HG03064 (cell line): ENCODE results near the gene PIK3C2B.
"Not testable (repeated sequence)": the region's sequence is repeated elsewhere in the genome, so short reads cannot be mapped to it uniquely, and the experiment has no call there.

Source experiments
- ATAC-seq: cut with Tn5 transposase; IDR thresholded peaks from one replicate; pipeline ENCODE4 v1.9.1; 2021; ENCODE audit warnings: low read depth; ENCODE audit not compliant: unreplicated experiment

Gene PIK3C2B, protein sequence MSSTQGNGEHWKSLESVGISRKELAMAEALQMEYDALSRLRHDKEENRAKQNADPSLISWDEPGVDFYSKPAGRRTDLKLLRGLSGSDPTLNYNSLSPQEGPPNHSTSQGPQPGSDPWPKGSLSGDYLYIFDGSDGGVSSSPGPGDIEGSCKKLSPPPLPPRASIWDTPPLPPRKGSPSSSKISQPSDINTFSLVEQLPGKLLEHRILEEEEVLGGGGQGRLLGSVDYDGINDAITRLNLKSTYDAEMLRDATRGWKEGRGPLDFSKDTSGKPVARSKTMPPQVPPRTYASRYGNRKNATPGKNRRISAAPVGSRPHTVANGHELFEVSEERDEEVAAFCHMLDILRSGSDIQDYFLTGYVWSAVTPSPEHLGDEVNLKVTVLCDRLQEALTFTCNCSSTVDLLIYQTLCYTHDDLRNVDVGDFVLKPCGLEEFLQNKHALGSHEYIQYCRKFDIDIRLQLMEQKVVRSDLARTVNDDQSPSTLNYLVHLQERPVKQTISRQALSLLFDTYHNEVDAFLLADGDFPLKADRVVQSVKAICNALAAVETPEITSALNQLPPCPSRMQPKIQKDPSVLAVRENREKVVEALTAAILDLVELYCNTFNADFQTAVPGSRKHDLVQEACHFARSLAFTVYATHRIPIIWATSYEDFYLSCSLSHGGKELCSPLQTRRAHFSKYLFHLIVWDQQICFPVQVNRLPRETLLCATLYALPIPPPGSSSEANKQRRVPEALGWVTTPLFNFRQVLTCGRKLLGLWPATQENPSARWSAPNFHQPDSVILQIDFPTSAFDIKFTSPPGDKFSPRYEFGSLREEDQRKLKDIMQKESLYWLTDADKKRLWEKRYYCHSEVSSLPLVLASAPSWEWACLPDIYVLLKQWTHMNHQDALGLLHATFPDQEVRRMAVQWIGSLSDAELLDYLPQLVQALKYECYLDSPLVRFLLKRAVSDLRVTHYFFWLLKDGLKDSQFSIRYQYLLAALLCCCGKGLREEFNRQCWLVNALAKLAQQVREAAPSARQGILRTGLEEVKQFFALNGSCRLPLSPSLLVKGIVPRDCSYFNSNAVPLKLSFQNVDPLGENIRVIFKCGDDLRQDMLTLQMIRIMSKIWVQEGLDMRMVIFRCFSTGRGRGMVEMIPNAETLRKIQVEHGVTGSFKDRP (N-terminal part only)

DNA sequence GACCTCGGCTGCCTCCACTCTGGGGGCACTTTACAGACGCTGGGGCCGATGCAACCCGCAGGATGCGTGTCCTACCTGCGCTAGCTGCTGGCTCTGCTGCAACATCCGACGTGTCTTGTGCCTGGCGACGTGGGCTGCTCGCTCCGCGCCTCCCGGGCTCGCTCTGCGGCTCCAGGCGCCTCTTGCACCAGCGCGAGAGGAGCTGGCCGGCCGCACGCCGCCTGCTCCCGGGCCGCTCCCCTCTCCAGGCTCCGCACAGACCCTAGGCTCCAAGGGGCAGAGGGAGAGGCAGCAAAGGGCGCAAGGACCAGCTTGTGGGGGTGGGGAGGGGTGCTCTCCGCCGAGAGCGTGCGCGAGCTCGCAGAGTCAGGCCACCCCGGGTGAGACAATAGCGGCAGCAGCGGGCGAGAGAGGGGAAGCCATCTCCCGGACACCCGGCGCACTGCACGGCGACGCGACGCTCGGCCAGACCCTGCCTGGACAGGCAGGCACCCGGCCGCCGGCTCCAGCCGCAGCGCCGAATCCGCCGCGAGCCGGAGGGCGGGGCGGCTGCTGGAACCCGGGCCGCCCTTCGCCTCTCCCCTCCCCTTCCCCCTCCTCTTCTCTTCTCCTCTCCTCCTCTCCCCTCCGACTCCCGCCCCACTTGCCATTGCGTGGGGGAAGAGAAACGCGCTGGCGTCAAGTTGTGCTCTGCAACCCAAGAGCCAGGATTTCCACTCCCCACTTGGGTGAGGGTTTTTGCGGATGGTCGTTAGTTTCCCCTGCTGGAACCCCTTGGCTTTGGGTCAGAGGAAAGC is at the start of gene PIK3C2B:
Gene PIK3C2B, minus strand, starts transcription at position 525 of the 797 bp plus-strand sequence. CDS start 25,003 bp downstream, outside the sequence.
- ATAC-seq = peak; percentile 40

DNA sequence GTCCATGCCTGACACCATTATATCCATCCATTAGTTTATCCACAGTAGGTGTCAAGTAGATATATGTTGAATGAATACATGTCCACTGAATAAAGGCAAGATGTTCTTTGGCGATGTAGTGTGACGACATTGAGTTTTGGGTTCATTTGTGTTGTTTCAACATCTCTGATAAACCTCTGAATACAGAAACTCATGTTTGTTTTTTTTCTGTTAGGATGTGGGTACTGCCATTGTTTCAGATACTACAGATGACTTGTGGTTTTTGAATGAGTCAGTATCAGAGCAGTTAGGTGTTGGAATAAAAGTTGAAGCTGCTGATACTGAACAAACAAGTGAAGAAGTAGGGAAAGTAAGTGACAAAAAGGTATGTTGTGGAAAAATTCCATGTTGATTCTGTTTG is 49.7 kb upstream of the PIK3C2B start:
- no peak for ATAC-seq

DNA sequence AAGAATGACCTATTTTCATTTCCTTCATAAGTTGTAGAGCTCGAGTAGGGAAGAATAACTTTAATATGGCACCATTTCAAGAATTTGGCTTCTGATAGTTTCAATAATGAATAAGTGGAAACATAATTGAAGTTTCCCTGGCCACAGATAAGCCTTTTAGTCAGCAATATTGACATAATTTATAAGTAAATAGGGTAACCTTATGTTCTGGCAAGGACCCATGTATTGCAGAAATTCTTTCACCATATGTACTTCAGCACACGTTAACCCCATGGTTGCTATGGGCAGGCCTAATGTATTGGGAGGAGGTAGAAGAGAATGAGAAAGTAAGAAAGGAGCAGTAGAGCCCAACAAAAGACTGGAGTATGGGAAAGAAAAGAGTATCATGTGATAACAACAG is 47.0 kb upstream of the PIK3C2B start:
- no peak for ATAC-seq

DNA sequence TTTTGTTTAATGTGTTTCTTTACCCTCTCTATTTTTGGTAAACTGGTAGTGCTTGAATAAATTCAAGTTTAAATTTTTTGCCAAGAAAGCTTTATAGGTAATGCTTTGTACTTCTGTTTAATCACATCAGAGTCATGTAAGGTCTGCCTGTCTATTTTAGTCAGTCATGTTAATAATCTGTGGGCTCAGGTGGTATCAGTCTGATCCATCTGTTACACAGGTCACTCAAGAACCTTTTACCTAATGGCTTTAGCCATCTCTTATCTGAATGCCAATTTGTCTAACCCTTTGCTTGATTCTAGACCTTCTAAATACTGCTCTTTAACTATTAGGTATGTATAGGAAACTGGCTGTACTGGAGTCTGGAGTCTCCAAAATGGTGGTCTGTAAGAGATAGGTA is 38.2 kb upstream of the PIK3C2B start:
- no peak for ATAC-seq

DNA sequence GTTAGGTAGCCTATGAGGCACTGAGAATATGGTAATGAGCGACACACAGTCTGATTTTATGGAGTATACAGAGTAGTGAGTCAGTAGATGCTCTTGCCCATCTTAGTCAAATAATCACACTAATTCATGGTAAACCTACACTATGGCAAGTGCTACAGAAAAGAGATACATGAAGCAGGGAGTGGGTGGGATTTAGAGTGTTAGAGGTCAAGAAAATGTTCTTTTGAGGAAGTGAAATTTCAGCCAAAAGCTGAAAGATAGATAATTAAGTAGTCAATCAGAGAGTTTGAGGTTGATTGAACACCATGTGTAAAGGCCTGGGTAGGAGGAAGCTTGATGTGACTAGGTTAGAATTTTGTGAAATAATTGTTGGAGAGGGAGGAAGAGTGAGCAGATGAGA is 36.3 kb upstream of the PIK3C2B start:
- peak; percentile 78 for ATAC-seq

DNA sequence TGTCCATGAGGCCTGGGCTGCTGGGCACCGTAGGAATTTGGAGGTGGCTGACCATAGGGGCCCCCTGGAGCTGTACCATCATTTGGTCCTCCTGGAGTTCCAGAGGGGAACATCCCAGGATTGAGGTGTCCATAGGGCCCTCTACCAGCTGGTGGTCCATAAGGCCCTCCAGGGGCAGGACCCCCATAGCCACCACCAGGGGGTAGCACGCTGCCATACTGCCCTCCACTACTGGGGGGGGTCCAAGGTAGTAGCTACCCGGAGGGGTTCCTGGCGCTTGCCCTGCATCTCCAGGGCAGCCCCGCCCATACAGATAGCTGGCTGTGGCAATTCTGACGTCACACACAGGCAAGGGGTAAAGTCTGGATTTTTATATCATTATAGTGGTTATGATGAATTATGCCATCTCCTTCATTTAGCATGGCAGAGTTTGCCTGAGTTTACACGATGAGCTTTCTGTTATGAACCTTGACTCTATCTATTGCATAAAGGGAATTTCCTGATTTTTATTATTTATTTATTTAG is 34.8 kb upstream of the PIK3C2B start:
- no peak for ATAC-seq

DNA sequence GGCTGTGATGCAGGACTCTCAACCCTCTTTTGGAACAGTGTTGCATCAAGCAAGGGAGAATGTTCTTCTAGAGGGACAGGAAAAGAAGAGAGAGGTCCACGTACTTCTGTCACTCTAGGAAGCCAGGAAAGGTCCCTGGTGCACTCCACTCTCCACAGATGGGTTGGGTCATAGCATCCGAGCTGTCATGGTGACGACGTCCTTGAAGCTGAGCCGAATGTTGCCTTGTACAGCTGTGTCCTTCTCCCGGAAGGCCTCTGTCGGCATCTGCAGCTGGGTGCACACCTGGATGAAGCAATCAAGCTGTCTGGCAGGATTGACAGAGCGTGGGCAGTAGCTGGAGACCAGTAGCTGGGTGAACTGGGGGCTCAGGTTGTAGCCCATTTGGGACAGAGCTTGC is 34.1 kb upstream of the PIK3C2B start:
- ATAC-seq = no peak

DNA sequence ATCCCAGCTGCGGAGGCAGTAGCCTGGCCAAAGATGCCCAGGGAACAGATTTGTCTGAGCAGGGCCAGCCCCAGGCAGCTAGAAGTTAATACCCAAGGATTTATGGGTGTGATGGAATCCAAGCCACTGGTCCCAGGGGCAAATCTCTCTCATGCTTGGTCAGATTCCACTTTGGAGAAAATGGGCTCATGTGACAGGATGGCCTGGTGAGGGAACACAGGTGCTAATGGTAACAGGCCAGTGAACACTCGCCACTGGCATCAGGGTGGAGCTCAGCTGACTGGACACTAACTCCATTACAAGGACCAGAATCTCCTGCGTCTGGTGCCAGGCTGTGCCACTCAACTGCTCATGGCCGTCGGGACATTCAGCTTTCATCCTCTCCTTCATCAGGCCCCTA is 33.6 kb upstream of the PIK3C2B start:
- ATAC-seq = no peak

DNA sequence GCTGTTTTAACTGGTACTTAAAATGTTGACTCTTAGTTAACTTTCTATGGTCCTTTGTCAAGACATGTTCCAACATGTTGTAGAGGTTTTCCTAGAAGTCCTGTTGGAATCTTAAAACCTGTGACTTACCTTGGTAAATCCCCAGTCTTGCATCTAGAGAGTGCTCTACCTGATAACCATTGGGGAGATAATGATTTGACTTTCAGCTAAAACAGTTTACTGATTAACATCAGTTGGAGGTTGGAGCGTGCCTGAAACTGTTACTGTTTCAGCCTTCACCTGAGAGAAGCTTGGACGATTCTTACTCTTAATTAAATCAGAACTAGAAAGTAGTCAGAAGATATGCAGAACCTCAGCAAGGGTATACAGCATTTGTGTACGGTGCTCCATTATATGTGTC is 30.4 kb upstream of the PIK3C2B start:
- ATAC-seq = peak; percentile 54

DNA sequence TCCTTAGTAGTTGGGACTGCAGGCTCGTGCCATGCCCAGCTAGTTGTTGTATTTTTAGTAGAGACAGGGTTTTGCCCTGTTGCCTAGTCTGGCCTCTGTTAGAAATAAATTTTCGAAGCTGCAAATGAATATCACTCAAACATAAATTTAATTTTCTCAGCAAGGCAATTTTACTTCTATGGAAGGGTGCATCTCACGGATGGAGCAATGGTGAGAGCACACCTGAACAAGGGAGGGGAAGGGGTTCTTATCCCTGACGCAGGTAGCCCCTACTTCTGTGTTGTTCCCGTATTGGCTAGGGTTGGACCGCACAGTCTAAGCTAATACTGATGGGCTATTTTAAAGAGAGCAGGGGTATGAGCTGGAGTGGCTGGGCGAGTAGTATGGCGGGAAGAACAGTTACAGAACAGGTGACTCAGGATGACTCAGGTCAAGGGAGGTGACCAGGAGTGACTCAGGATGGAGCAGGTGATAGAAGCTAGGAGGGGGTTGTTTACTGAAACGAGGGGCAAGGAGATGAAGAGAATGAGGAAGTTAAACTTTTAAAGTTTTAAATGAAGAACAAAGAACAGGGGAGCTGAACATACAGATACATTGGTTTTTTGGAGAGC is 29.1 kb upstream of the PIK3C2B start:
- ATAC-seq = no peak

DNA sequence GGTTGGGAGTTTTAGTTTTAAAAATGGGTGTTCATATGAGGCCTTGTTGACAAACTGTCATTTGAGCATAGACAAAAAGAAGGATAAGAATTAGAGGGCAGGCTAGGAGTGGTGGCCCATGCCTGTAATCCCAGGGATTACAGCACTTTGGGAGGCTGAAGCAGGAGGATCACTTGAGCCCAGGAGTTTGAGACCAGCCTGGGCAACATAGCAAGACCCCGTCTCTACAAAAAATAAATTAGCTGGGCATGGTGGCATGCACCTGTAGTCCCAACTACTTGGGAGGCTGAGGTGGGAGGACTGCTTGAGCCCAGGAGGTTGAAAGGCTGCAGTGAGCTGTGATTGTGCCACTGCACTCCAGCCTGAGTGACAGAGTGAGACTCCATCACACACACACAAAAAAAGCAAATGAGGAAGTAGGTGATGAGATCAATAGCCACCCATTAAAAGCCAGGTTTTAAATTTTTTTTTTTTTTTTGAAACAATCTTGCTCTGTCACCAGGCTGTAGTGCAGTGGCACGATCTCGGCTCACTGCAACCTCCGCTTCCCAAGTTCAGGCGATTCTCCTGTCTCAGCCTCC is 27.4 kb upstream of the PIK3C2B start:
- not testable (repeated sequence) for ATAC-seq

DNA sequence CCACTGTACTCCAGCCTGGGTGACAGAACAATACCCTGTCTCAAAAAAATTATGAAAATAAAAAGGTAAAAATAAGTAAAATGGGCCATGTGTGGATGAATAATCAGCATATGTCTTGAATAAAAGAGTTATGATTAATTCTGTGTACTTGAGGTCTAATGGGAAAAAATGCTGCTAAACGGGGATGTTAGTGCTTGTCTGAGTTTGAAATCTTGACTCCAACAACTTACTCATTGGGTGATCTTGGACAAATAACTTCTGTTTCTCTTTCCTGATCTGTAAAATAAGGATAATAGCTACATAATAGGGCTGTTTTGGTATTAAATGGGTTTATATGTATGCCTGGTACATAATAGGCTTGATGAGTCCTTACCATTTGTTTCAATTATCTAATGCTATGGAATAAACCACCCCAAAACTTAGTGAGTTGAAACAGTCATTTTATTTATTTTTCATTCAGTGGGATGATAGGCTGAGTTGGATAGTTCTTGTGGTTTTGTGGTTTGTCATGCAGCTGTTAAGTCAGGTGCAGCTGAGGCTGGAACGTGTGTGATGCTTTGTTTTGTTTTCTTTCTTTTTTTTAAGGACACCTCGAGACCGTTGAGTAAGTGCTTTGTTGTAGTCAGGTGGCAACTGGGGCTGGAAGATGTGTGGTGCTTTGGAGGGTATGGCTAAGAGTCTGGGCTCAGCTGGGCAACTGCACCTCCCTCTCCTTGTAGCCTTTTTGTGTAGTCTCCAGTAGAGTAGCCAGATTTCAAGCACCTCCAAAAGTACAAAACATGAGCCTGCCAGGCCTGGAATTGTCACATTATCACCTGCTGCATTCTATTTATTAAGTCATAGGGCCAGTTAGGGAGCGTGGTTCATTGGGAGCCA is 26.5 kb upstream of the PIK3C2B start:
- ATAC-seq = peak; percentile 51

DNA sequence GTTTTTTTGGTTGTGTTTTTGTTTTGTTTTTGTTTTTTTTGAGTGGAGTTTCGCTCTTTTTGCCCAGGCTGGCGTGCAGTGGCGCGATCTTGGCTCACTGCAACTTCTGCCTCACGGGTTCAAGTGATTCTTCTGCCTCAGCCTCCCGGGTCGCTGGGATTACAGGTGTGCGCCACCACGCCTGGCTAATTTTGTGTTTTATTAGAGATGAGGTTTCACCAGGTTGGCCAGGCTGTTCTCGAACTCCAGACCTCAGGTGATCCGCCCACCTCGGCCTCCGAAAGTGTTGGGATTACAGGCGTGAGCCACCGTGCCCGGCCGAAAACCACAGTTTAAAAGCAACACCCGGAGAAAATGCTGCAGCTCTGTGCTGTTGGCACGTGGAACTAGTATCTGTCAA is 22.8 kb upstream of the PIK3C2B start:
- not testable (repeated sequence) for ATAC-seq

DNA sequence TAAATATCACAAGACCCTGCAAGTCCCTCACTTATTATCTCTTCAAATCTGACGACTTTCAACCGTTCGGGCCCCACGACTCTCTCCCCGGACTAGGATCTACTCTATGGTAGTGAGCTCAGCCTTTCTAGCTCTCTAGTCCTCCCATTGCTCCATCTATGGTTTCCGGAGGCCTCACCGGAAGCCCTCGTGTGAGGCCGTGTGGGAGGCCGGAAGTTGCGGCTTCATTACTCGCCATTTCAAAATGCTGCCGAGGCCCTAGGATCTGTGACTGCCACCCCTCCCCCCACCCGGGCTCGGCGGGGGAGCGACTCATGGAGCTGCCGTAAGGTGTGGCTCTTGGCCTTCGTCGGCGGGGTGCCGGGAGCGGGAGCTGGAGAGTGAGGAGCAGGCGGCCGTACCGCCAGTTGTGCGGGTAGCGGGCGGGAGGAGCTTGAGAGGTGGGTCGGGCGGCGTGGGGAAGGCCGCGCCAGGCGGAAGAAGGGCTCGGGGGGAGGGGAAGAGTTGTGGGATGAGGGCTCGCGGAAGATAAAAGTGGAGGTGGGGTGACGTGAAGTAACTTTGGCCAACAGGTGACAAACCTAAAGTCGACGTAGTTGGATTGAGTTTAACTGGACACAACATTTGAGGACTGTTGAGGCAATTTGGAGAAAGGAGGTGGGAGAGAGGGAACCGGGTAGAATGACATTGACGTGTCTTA is 21.7 kb upstream of the PIK3C2B start, which contains the start of gene MDM4:
Gene MDM4, plus strand, starts transcription at position 227 of the 700 bp plus-strand sequence. CDS start 9,113 bp downstream, outside the sequence.
- peak; percentile 67 for ATAC-seq

DNA sequence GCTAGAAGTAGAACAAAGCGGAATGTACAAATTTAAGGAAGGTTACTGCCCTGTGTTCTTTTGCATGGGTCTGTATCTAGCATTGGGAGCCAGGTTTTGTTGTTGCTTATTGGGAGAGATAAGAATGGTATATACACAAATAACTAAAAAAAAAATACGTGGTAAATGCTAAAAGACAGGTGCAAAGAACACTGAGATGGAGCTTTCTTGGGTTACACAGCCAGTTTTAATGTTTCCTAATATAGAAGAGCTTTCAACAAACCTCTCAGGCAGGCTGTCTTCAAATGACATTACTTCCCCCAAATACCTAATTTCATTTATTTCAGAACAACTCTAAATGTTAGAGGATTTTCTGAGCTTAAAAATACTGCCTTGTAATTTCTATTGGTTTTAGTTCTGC is 20.2 kb upstream of the PIK3C2B start:
- no peak for ATAC-seq

DNA sequence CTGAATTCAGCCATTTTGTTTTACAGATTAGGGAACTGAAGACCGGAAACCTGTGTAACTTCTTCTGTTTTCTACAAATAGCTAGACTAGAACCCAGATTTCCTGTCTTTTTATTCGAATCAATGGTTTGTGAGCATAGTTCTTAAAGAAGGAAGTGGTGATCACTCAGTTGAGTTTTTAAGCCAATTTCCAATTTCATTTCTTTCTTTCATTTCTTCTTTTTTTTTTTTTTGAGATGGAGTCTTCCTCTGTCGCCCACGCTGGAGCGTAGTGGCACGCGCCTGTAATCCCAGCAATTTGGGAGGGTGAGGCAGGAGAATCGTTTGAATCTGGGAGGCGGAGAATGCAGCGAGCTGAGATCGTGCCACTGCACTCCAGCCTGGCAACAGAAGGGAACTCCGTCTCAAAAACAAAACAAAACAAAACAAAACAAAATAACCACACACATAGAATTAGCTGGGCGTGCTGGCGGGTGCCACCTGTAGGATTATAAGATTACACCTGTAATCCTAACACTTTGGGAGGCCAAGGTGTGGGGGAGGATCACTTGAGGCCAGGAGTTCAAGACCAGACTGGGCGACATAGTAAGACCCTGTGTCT is 18.6 kb upstream of the PIK3C2B start:
- no peak for ATAC-seq

DNA sequence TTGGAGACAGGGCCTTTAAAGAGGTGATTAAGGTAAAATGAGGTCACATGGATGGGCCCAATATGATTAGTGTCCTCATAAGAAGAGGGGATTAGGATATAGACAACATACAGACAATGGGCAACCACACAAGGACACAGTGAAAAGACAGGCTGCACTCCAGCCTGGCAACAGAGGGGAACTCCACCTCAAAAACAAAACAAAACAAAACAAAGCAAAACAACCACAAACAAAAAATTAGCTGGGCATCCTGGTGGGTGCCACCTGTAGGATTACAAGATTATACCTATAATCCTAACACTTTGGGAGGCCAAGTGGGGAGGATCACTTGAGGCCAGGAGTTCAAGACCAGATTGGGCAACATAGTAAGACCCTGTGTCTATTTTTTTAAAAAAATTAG is 16.8 kb upstream of the PIK3C2B start:
- no peak for ATAC-seq
